Chondrocyte (in vitro differentiated cells): ENCODE results near the gene GJB6. TPM values are rescaled to one million over a fixed set of nuclear protein-coding genes. Genes with fewer than 3 reads are reported as not detected.
A peak's percentile ranks its signal among the peaks of the same experiment; 100 is the strongest.

Source experiments
- DNase-seq: peaks from one replicate; pipeline ENCODE4 v3.0.0; 2021; ENCODE audit warnings: mixed read lengths, low spot score
- H3K27ac Mint-ChIP-seq: one replicate; pipeline ENCODE4 v1.8.0; 2021; ENCODE audit warnings: mild to moderate bottlenecking, moderate library complexity, mixed read lengths; ENCODE audit not compliant: unreplicated experiment
- H3K27me3 Mint-ChIP-seq: 2 replicates; pipeline ENCODE4 v1.8.0; 2021; ENCODE audit warnings: low read depth, mixed read lengths
- H3K36me3 Mint-ChIP-seq: 2 replicates; pipeline ENCODE4 v1.8.0; 2021; ENCODE audit warnings: low read depth, mixed read lengths
- H3K4me1 Mint-ChIP-seq: 2 replicates; pipeline ENCODE4 v1.8.0; 2021; ENCODE audit warnings: low read depth, mild to moderate bottlenecking, mixed read lengths
- H3K4me3 Mint-ChIP-seq: one replicate; pipeline ENCODE4 v1.8.0; 2021; ENCODE audit warnings: mild to moderate bottlenecking, moderate library complexity, mixed read lengths; ENCODE audit not compliant: unreplicated experiment
- H3K9me3 Mint-ChIP-seq: 2 replicates; pipeline ENCODE4 v1.8.0; 2021; ENCODE audit warnings: low read depth, mixed read lengths
- total RNA-seq: library from RNA; stranded (reverse); gene quantifications from 3 replicates; pipeline ENCODE4 v1.2.1, GENCODE V29; 2021
- TF ChIP-seq, protein P1 (sequence below): fragments of 200-600 bp; sonication (generic); IDR thresholded peaks from 2 replicates; pipeline ENCODE4 v1.5.0; 2021; ENCODE audit warnings: antibody characterized with exemption, mild to moderate bottlenecking, moderate library complexity

GJB6 gene
- total RNA-seq, 1 donor from 2014 or later = not detected

DNA sequence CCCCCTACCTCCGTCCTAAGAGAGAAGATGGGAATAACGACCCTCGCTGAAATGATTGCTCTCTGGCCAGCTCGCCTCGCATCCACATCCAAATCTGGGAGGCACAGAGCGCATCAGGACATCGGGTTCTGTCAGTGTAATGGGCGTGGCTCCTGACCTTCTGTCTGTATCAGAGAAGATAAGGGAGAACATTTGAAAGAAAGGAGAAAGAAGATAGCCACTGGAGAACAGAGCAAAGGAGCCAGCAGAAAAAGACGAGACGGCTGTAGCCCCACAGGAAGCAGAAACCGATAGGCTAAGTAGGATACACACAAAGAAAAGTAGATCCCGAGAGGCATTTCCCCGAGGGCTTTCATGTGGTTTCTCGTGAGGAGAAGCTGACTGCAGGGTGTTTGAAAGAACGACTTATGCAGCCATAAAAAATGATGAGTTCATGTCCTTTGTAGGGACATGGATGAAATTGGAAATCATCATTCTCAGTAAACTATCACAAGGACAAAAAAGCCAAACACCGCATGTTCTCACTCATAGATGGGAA, 25.4 kb downstream of the GJB6 start:
- H3K4me1 Mint-ChIP-seq = no peaks in the 10 kb centered on the region
- H3K36me3 Mint-ChIP-seq = peaks cover under 1% of the 10 kb centered on the region
- peaks cover 37% of the 10 kb centered on the region for H3K27me3 Mint-ChIP-seq
- H3K4me3 Mint-ChIP-seq = no peak overlapping the region
- DNase-seq = no peak
- H3K9me3 Mint-ChIP-seq = peaks cover 8% of the 10 kb centered on the region
- no peak overlapping the region for H3K27ac Mint-ChIP-seq
- TF ChIP-seq, protein P1, sequence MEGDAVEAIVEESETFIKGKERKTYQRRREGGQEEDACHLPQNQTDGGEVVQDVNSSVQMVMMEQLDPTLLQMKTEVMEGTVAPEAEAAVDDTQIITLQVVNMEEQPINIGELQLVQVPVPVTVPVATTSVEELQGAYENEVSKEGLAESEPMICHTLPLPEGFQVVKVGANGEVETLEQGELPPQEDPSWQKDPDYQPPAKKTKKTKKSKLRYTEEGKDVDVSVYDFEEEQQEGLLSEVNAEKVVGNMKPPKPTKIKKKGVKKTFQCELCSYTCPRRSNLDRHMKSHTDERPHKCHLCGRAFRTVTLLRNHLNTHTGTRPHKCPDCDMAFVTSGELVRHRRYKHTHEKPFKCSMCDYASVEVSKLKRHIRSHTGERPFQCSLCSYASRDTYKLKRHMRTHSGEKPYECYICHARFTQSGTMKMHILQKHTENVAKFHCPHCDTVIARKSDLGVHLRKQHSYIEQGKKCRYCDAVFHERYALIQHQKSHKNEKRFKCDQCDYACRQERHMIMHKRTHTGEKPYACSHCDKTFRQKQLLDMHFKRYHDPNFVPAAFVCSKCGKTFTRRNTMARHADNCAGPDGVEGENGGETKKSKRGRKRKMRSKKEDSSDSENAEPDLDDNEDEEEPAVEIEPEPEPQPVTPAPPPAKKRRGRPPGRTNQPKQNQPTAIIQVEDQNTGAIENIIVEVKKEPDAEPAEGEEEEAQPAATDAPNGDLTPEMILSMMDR = no peak

DNA sequence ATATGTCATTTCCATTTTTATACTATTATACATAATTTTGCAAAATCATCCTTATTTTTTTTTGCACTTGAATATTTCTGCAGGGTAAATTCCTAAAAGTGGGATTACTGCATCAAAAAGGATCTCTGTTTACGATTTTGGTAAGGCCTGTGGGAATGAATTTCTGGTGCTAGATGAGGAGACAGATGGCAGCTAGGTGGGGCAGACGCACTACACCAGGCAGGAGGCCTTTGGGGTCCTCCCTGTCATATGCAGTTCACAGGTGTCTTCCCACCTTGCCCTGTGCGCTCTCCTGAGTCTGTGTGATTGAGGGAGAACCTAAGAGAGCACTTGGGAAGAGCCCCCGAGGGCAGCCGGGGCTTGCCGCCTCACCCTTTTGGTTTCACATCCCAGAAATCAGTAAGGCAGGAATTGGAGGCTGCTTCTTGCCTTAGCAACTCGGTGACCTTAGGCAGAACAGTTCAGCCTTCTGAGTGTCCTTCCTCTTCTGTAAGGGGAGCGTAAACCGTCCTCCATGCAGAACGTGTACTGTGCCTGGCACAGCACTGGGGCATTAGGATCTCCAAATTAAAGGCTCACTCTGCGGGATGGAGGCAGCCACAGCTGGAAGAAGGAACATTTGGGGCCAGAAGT, 25.9 kb downstream of the GJB6 start:
- no peak for DNase-seq
- Mint-ChIP-seq H3K27ac (no peak overlapping the region), H3K4me1 (no peaks in the 10 kb centered on the region), H3K9me3 (peaks cover 11% of the 10 kb centered on the region), H3K27me3 (peaks cover 37% of the 10 kb centered on the region), H3K36me3 (peaks cover 3% of the 10 kb centered on the region), H3K4me3 (no peak overlapping the region)
- TF ChIP-seq, protein P1 = no peak

DNA sequence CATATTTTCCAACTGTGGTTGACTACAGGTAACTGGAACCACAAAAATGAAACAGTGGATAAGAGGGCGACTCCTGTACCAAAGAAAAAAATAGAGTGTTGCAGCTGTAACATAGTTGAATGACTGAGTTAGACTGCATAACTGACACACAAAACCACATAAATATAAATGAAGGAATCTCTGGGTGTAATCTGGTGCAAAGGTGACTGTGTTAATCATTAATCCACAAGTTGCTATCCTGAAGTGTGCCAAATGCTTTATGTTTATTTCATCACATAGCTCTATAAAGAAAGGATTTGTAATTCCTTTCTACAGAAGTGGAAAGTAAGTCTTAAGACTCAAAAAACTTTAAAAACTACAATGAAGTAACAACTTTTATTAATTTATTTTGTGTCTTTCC, 33.3 kb downstream of the GJB6 start:
- TF ChIP-seq, protein P1 = no peak
- H3K36me3 Mint-ChIP-seq = peaks cover 5% of the 10 kb centered on the region
- DNase-seq = no peak
- peaks cover 11% of the 10 kb centered on the region for H3K9me3 Mint-ChIP-seq
- H3K27ac Mint-ChIP-seq = no peak overlapping the region
- H3K4me1 Mint-ChIP-seq = no peaks in the 10 kb centered on the region
- peaks cover 32% of the 10 kb centered on the region for H3K27me3 Mint-ChIP-seq
- no peak overlapping the region for H3K4me3 Mint-ChIP-seq

DNA sequence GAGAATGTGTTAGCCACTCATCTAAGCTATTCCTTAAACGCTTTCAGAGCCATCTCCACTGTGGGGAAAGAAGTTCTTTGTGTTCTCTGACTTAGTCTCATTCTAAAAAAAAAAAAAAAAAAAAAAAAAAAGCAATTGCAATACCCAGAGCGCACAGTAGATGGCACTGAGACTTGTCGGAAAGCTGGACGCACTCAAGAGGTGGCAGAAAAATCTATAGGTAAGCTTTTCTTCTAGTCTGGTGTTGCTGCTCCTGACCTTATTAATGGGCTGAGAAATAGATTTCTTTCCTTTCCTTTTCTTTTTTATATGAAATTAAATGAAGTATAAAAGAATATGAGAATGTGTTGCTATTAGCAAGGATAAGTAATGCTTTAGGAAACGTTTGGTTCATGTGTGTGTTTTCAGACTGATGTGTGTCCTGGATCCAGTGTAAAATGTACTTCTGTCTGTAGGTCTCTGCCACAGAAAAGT, 34.7 kb downstream of the GJB6 start:
- peaks cover 5% of the 10 kb centered on the region for H3K4me1 Mint-ChIP-seq
- no peak for DNase-seq
- peaks cover 7% of the 10 kb centered on the region for H3K9me3 Mint-ChIP-seq
- TF ChIP-seq, protein P1 = peak; percentile 84
- H3K4me3 Mint-ChIP-seq = no peak overlapping the region
- no peak overlapping the region for H3K27ac Mint-ChIP-seq
- peaks cover 5% of the 10 kb centered on the region for H3K36me3 Mint-ChIP-seq
- peaks cover 34% of the 10 kb centered on the region for H3K27me3 Mint-ChIP-seq

DNA sequence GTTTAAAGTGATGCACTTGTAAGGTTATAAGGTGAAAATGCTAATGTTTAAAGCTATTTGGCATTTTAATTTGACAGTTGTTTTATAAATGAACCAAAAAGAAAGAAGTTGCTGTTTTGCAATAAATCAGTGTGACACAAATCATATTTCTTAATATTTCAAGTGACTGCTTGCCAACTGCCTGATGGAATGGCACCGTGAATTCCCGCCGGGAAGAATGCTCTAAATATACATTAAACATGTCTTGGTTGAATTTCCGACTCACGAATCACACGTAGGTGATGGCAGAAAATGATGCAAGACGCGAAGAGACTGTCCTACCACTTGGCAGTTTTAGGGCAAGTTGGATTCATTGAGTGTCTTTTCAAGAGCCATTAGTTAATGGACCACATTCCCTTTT, 36.3 kb downstream of the GJB6 start:
- H3K4me3 Mint-ChIP-seq = no peak overlapping the region

More for the DNA sequence above, 36.3 kb downstream of the GJB6 start:
- Mint-ChIP-seq H3K27me3 (peaks cover 39% of the 10 kb centered on the region), H3K36me3 (peaks cover 3% of the 10 kb centered on the region), H3K4me1 (peaks cover 5% of the 10 kb centered on the region), H3K9me3 (no peaks in the 10 kb centered on the region), H3K27ac (no peak overlapping the region)
- DNase-seq = no peak
- TF ChIP-seq, protein P1 = no peak
